ENCODE data around the gene COX10. TPM values are rescaled to one million over a fixed set of nuclear protein-coding genes. Genes with fewer than 3 reads are reported as not detected.

Gene COX10
- total RNA-seq, 1 experiment from 2014 or later = 13.4 TPM

DNA sequence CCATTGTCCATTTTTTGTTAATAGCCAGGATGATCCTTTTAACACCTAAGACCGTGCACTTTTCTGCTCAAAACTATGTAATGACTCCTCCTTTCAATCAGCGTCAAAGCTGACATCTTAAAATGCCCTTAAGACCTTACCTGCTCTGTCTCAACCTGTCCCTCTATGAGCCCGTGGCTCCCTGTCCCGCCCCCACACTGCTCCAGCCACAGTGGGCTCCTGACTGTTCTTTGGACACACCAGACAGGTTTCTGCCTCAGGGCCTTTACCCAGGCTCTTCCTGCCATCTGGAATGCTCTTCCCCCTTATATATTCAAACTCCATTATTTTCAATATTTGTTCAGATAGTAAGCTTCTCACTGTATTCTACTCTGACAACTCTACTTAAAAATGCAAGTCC, 153.3 kb downstream of the COX10 start:
- POLR2A ChIA-PET = no interaction called here

DNA sequence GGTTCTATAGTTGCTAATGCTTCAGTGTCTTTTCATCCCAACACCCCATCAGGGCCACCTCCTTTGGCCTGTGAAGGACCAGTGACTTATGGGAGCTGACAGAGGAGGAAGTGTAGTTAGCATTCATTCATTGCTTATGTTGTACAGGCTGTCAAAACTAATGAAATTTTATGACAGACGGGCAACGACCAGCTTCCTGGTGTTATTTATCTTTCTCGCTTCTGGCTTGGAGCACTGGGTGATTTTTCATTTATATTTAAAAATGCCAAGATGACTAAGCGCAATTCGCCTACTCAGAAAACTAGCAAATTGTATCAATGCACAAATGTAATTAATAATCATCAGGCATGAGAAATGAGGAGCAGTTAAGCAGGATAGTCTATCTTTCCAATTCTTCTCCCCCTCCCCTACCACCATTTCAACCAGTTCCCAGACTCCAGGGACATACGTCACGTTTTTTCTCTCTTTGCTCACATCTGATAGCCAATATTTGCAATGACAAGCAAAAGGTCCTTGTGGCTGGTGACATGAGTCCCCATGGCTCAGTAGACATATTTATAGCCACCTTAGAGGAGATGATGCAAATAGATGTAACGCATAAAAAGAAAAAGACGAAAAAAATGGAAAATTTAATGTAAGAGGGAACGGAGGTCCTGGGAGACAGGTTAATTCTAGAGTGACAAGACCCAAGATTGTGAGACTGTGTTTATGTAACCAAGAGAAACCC, 156.1 kb downstream of the COX10 start:
- no peak for ATAC-seq
- intact Hi-C loops (cut with micrococcal nuclease; ENCODE audit: unreplicated experiment) = no loop called here
- Histone ChIP-seq H3K36me3 (ENCODE audit: control insufficient read depth, insufficient read depth, low read length) (no peaks in the 10 kb centered on the region), H3K27me3 (ENCODE audit: control insufficient read depth, insufficient read depth, low read length) (no peaks in the 10 kb centered on the region), H3K27ac (ENCODE audit: low read length) (no peak overlapping the region), H3K4me3 (ENCODE audit: low read depth in 2 of 2, low read length in 2 of 2) (no peak overlapping the region), H3K9me3 (ENCODE audit: control insufficient read depth, insufficient read depth, low read depth, low read length) (no peaks in the 10 kb centered on the region), H3K4me1 (ENCODE audit: control insufficient read depth, insufficient read depth, low read length) (peaks cover 5% of the 10 kb centered on the region; the same call in 1 of the 2 replicates)
- in situ Hi-C loops (cut with HindIII; ENCODE audit: low pct_unique_long_range_greater_than_20kb, low sequenced_read_pairs) = no loop called here
- ChIA-PET CTCF (no interaction called here), POLR2A (no interaction called here)
- DNase-seq (ENCODE audit: low read depth, low spot score) = no peak
- BruUV-seq (replicated peaks) = no TSS peak
- TF ChIP-seq TCF7L2 (IDR thresholded peaks at IDR 0.05; ENCODE audit: low read depth, low read length) (no peak), POLR2AphosphoS5 (IDR thresholded peaks at IDR 0.05; ENCODE audit: low read depth, low read length) (no peak), SIN3A (IDR thresholded peaks at IDR 0.05; ENCODE audit: borderline replicate concordance, insufficient read depth, low read depth, low read length) (no peak)
- TF ChIP-seq, protein P1, sequence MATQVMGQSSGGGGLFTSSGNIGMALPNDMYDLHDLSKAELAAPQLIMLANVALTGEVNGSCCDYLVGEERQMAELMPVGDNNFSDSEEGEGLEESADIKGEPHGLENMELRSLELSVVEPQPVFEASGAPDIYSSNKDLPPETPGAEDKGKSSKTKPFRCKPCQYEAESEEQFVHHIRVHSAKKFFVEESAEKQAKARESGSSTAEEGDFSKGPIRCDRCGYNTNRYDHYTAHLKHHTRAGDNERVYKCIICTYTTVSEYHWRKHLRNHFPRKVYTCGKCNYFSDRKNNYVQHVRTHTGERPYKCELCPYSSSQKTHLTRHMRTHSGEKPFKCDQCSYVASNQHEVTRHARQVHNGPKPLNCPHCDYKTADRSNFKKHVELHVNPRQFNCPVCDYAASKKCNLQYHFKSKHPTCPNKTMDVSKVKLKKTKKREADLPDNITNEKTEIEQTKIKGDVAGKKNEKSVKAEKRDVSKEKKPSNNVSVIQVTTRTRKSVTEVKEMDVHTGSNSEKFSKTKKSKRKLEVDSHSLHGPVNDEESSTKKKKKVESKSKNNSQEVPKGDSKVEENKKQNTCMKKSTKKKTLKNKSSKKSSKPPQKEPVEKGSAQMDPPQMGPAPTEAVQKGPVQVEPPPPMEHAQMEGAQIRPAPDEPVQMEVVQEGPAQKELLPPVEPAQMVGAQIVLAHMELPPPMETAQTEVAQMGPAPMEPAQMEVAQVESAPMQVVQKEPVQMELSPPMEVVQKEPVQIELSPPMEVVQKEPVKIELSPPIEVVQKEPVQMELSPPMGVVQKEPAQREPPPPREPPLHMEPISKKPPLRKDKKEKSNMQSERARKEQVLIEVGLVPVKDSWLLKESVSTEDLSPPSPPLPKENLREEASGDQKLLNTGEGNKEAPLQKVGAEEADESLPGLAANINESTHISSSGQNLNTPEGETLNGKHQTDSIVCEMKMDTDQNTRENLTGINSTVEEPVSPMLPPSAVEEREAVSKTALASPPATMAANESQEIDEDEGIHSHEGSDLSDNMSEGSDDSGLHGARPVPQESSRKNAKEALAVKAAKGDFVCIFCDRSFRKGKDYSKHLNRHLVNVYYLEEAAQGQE (IDR thresholded peaks at IDR 0.05; ENCODE audit: insufficient read depth in 1 of 2, low read depth in 2 of 2, low read length in 1 of 2) = no peak
- TF ChIP-seq, protein P2, sequence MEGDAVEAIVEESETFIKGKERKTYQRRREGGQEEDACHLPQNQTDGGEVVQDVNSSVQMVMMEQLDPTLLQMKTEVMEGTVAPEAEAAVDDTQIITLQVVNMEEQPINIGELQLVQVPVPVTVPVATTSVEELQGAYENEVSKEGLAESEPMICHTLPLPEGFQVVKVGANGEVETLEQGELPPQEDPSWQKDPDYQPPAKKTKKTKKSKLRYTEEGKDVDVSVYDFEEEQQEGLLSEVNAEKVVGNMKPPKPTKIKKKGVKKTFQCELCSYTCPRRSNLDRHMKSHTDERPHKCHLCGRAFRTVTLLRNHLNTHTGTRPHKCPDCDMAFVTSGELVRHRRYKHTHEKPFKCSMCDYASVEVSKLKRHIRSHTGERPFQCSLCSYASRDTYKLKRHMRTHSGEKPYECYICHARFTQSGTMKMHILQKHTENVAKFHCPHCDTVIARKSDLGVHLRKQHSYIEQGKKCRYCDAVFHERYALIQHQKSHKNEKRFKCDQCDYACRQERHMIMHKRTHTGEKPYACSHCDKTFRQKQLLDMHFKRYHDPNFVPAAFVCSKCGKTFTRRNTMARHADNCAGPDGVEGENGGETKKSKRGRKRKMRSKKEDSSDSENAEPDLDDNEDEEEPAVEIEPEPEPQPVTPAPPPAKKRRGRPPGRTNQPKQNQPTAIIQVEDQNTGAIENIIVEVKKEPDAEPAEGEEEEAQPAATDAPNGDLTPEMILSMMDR (IDR thresholded peaks at IDR 0.05) = no peak

More for the DNA sequence above, 153.3 kb downstream of the COX10 start:
- BruUV-seq (replicated peaks) = no TSS peak
- Histone ChIP-seq H3K27me3 (ENCODE audit: control insufficient read depth, insufficient read depth, low read length) (no peaks in the 10 kb centered on the region), H3K4me1 (ENCODE audit: control insufficient read depth, insufficient read depth, low read length) (no peaks in the 10 kb centered on the region), H3K4me3 (ENCODE audit: low read depth in 2 of 2, low read length in 2 of 2) (no peak overlapping the region), H3K27ac (ENCODE audit: low read length) (no peak overlapping the region), H3K36me3 (ENCODE audit: control insufficient read depth, insufficient read depth, low read length) (no peaks in the 10 kb centered on the region), H3K9me3 (ENCODE audit: control insufficient read depth, insufficient read depth, low read depth, low read length) (no peaks in the 10 kb centered on the region)
- intact Hi-C loops (cut with micrococcal nuclease; ENCODE audit: unreplicated experiment) = no loop called here
- DNase-seq (ENCODE audit: low read depth, low spot score) (no peak), ATAC-seq (no peak)
- in situ Hi-C loops (cut with HindIII; ENCODE audit: low pct_unique_long_range_greater_than_20kb, low sequenced_read_pairs) = no loop called here
- TF ChIP-seq TCF7L2 (IDR thresholded peaks at IDR 0.05; ENCODE audit: low read depth, low read length) = no peak
- TF ChIP-seq, protein P1 (IDR thresholded peaks at IDR 0.05; ENCODE audit: insufficient read depth in 1 of 2, low read depth in 2 of 2, low read length in 1 of 2) = no peak
- TF ChIP-seq, protein P2 (IDR thresholded peaks at IDR 0.05) = no peak
- TF ChIP-seq POLR2AphosphoS5 (IDR thresholded peaks at IDR 0.05; ENCODE audit: low read depth, low read length) = no peak
- TF ChIP-seq SIN3A (IDR thresholded peaks at IDR 0.05; ENCODE audit: borderline replicate concordance, insufficient read depth, low read depth, low read length) = no peak
- CTCF ChIA-PET = no interaction called here
